Measurements from ENCODE around the gene CCDC88A. TPM values are rescaled to one million over a fixed set of nuclear protein-coding genes. Genes with fewer than 3 reads are reported as not detected.

CCDC88A gene
- total RNA-seq, 2 experiments from 2014 or later, result 109 to 110 TPM

GRCh38 chr2:55460562-55460961 lies 40.9 kb upstream of the CCDC88A start:
- DNase-seq (ENCODE audit: low spot score), result no peak
- CTCF ChIA-PET (ENCODE audit: unreplicated experiment), result no interaction called here
- Histone ChIP-seq H3K27ac (ENCODE audit: low read depth, low read length, poor library complexity, severe bottlenecking) (no peak overlapping the region), H2AFZ (ENCODE audit: low read length) (no peak overlapping the region), H3K4me1 (ENCODE audit: insufficient read depth, low read length, poor library complexity, severe bottlenecking) (no peaks in the 10 kb centered on the region), H3K4me2 (ENCODE audit: low read length) (no peak overlapping the region), H4K20me1 (ENCODE audit: insufficient read depth, low read length) (no peaks in the 10 kb centered on the region), H3K79me2 (ENCODE audit: insufficient read depth, low read depth, low read length) (no peaks in the 10 kb centered on the region), H3K9me2 (ENCODE audit: insufficient read depth, low read length) (no peaks in the 10 kb centered on the region), H3K36me3 (ENCODE audit: insufficient read depth, low read length) (no peaks in the 10 kb centered on the region), H3K4me3 (ENCODE audit: low read depth, low read length, poor library complexity, severe bottlenecking) (no peak overlapping the region), H3K9me3 (ENCODE audit: low read length) (no peaks in the 10 kb centered on the region)
- intact Hi-C loops (cut with micrococcal nuclease; ENCODE audit: unreplicated experiment), result no loop called here
- POLR2A ChIA-PET, result no interaction called here
- no peak for TF ChIP-seq CTCF (conservative IDR thresholded peaks at IDR 0.05; ENCODE audit: low read length)
- TF ChIP-seq EZH2phosphoT487 (IDR thresholded peaks at IDR 0.05; ENCODE audit: borderline replicate concordance, low read depth, low read length), result no peak
- no TSS peak for BruUV-seq (replicated peaks)

- no peak overlapping the region for H3K4me3 ChIP-seq (ENCODE audit: low read depth, low read length, poor library complexity, severe bottlenecking)
- POLR2A ChIA-PET, result interaction anchor here (0.5 kb wide), 1 partner anchor 967 kb away, joined by 4 read pairs; no protein-coding TSS in a partner anchor
- TF ChIP-seq CTCF (conservative IDR thresholded peaks at IDR 0.05; ENCODE audit: low read length), result no peak
- no peak for TF ChIP-seq EZH2phosphoT487 (IDR thresholded peaks at IDR 0.05; ENCODE audit: borderline replicate concordance, low read depth, low read length)
- no TSS peak for BruUV-seq (replicated peaks)
- CTCF ChIA-PET (ENCODE audit: unreplicated experiment), result no interaction called here
- H4K20me1 ChIP-seq (ENCODE audit: insufficient read depth, low read length), result no peaks in the 10 kb centered on the region
- no peaks in the 10 kb centered on the region for H3K36me3 ChIP-seq (ENCODE audit: insufficient read depth, low read length)
- no peak overlapping the region for H2AFZ ChIP-seq (ENCODE audit: low read length)
- no peak overlapping the region for H3K27ac ChIP-seq (ENCODE audit: low read depth, low read length, poor library complexity, severe bottlenecking)
- H3K4me1 ChIP-seq (ENCODE audit: insufficient read depth, low read length, poor library complexity, severe bottlenecking), result no peaks in the 10 kb centered on the region
- intact Hi-C loops (cut with micrococcal nuclease; ENCODE audit: unreplicated experiment), result no loop called here
- H3K9me3 ChIP-seq (ENCODE audit: low read length), result no peaks in the 10 kb centered on the region
- no peaks in the 10 kb centered on the region for H3K9me2 ChIP-seq (ENCODE audit: insufficient read depth, low read length)
- DNase-seq (ENCODE audit: low spot score), result no peak
- H3K79me2 ChIP-seq (ENCODE audit: insufficient read depth, low read depth, low read length), result no peaks in the 10 kb centered on the region
- no peak overlapping the region for H3K4me2 ChIP-seq (ENCODE audit: low read length)
These were observed 40.1 kb upstream of the CCDC88A start for GRCh38 chr2:55459714-55460274.

GRCh38 chr2:55459279-55459678 lies 39.6 kb upstream of the CCDC88A start:
- Histone ChIP-seq H3K9me3 (ENCODE audit: low read length) (no peaks in the 10 kb centered on the region), H3K4me3 (ENCODE audit: low read depth, low read length, poor library complexity, severe bottlenecking) (no peak overlapping the region), H3K36me3 (ENCODE audit: insufficient read depth, low read length) (no peaks in the 10 kb centered on the region), H3K9me2 (ENCODE audit: insufficient read depth, low read length) (no peaks in the 10 kb centered on the region), H2AFZ (ENCODE audit: low read length) (no peak overlapping the region), H3K79me2 (ENCODE audit: insufficient read depth, low read depth, low read length) (no peaks in the 10 kb centered on the region), H3K4me2 (ENCODE audit: low read length) (no peak overlapping the region), H4K20me1 (ENCODE audit: insufficient read depth, low read length) (no peaks in the 10 kb centered on the region), H3K27ac (ENCODE audit: low read depth, low read length, poor library complexity, severe bottlenecking) (no peak overlapping the region), H3K4me1 (ENCODE audit: insufficient read depth, low read length, poor library complexity, severe bottlenecking) (no peaks in the 10 kb centered on the region)
- POLR2A ChIA-PET, result interaction anchor here (0.5 kb wide), 1 partner anchor 967 kb away, joined by 4 read pairs; no protein-coding TSS in a partner anchor
- CTCF ChIA-PET (ENCODE audit: unreplicated experiment), result no interaction called here
- DNase-seq (ENCODE audit: low spot score), result no peak
- TF ChIP-seq CTCF (conservative IDR thresholded peaks at IDR 0.05; ENCODE audit: low read length), result no peak
- no peak for TF ChIP-seq EZH2phosphoT487 (IDR thresholded peaks at IDR 0.05; ENCODE audit: borderline replicate concordance, low read depth, low read length)
- intact Hi-C loops (cut with micrococcal nuclease; ENCODE audit: unreplicated experiment), result no loop called here
- no TSS peak for BruUV-seq (replicated peaks)
